HepG2 (cell line): ENCODE results near the gene MORC3. TPM values are rescaled to one million over a fixed set of nuclear protein-coding genes. Genes with fewer than 3 reads are reported as not detected.

Experiments
- BORCS8-MEF2B ChIP-seq: sonication (generic); formaldehyde crosslinking; IDR thresholded peaks from 2 replicates; pipeline ENCODE4 v1.8.0; 2022; ENCODE audit warnings: mild to moderate bottlenecking, missing genetic modification reagents
- CHD2 ChIP-seq: IDR thresholded peaks from 2 replicates; pipeline ENCODE4 v1.6.1; 2011; ENCODE audit warnings: low read depth, low read length, improper control_type of control experiment
- FOXC1 ChIP-seq: sonication (generic); formaldehyde crosslinking; IDR thresholded peaks from 2 replicates; pipeline ENCODE4 v1.8.0; 2022; ENCODE audit warnings: mild to moderate bottlenecking, missing genetic modification reagents, borderline replicate concordance
- GATAD1 ChIP-seq: IDR thresholded peaks from 2 replicates; pipeline ENCODE4 v1.6.1; 2016; ENCODE audit warnings: missing genetic modification reagents, missing compliant biosample characterization
- JUN ChIP-seq: sonication (generic); formaldehyde crosslinking; IDR thresholded peaks from 2 replicates; pipeline ENCODE4 v1.4.0; 2020; ENCODE audit warnings: mild to moderate bottlenecking, missing genetic modification reagents
- KLF15 ChIP-seq: sonication (generic); formaldehyde crosslinking; IDR thresholded peaks from 2 replicates; pipeline ENCODE4 v1.8.1; 2023; ENCODE audit warnings: borderline replicate concordance, mild to moderate bottlenecking, inconsistent platforms, missing genetic modification reagents, mixed read lengths
- NR2C2 ChIP-seq: sonication (generic); formaldehyde crosslinking; IDR thresholded peaks from 2 replicates; pipeline ENCODE4 v1.4.0; 2020; ENCODE audit warnings: missing genetic modification reagents, mild to moderate bottlenecking, moderate library complexity, borderline replicate concordance
- NRL ChIP-seq: sonication (generic); formaldehyde crosslinking; IDR thresholded peaks from 2 replicates; pipeline ENCODE4 v1.5.0; 2020; ENCODE audit warnings: missing genetic modification reagents, mild to moderate bottlenecking, moderate library complexity, borderline replicate concordance
- TBP ChIP-seq: sonication (generic); formaldehyde crosslinking; IDR thresholded peaks from 2 replicates; pipeline ENCODE4 v1.5.0; 2020; ENCODE audit warnings: missing genetic modification reagents
- ZBED4 ChIP-seq: sonication (generic); formaldehyde crosslinking; IDR thresholded peaks from 2 replicates; pipeline ENCODE4 v1.4.0; 2020; ENCODE audit warnings: missing genetic modification reagents, borderline replicate concordance
- ZNF335 ChIP-seq: sonication (generic); formaldehyde crosslinking; IDR thresholded peaks from 2 replicates; pipeline ENCODE4 v1.4.0; 2020; ENCODE audit warnings: missing genetic modification reagents
- ZNF343 ChIP-seq: sonication (generic); formaldehyde crosslinking; IDR thresholded peaks from 2 replicates; pipeline ENCODE4 v1.4.0; 2020; ENCODE audit warnings: mild to moderate bottlenecking, missing genetic modification reagents
- ZNF407 ChIP-seq: sonication (generic); formaldehyde crosslinking; IDR thresholded peaks from one replicate; pipeline ENCODE4 v1.5.1; 2020; ENCODE audit warnings: mild to moderate bottlenecking, missing genetic modification reagents; ENCODE audit errors: not compliant biosample characterization
- ZNF703 ChIP-seq: sonication (generic); formaldehyde crosslinking; IDR thresholded peaks from 2 replicates; pipeline ENCODE4 v1.5.1; 2020; ENCODE audit warnings: missing genetic modification reagents, mild to moderate bottlenecking, moderate library complexity, borderline replicate concordance
- ZNF83 ChIP-seq: sonication (generic); formaldehyde crosslinking; IDR thresholded peaks from 2 replicates; pipeline ENCODE4 v1.4.0; 2020; ENCODE audit warnings: missing genetic modification reagents, mild to moderate bottlenecking, borderline replicate concordance
- polyA plus RNA-seq, 8 experiments: library from polyadenylated mRNA; depleted of rRNA in 3 of 8; stranded (reverse) in 7 of 8; unstranded in 1 of 8; fragments of >200 nt; fragmentation: Illumina TruSeq in 4 of 8; extraction: Trizol in 4 of 8; gene quantifications; 2 replicates each; pipeline versions ENCODE4 v1.2.1 to v1.2.3, GENCODE V29; 2011 to 2016; ENCODE audit warnings: low read depth in 4 of 8, missing spikeins in 1 of 8, mixed read lengths in 1 of 8; ENCODE audit not compliant: insufficient read depth in 1 of 8
- total RNA-seq, 5 experiments: library from RNA; depleted of rRNA; stranded (reverse); fragments of >200 nt; fragmentation: Illumina TruSeq; extraction: Trizol; gene quantifications; 2 replicates each; pipeline ENCODE4 v1.2.3, GENCODE V29; 2016; ENCODE audit warnings: low read depth in 1 of 5
- TF ChIP-seq, protein P1 (sequence below): IDR thresholded peaks from 2 replicates; pipeline ENCODE4 v1.6.1; 2016; ENCODE audit warnings: mild to moderate bottlenecking, missing biosample characterization, missing genetic modification reagents

Gene MORC3
- total and polyA plus RNA-seq, 2 of the 13 experiments (the other 11 are each of a cell fraction or from before 2014, with no cell fraction given), result 12.9 to 19.5 TPM

DNA sequence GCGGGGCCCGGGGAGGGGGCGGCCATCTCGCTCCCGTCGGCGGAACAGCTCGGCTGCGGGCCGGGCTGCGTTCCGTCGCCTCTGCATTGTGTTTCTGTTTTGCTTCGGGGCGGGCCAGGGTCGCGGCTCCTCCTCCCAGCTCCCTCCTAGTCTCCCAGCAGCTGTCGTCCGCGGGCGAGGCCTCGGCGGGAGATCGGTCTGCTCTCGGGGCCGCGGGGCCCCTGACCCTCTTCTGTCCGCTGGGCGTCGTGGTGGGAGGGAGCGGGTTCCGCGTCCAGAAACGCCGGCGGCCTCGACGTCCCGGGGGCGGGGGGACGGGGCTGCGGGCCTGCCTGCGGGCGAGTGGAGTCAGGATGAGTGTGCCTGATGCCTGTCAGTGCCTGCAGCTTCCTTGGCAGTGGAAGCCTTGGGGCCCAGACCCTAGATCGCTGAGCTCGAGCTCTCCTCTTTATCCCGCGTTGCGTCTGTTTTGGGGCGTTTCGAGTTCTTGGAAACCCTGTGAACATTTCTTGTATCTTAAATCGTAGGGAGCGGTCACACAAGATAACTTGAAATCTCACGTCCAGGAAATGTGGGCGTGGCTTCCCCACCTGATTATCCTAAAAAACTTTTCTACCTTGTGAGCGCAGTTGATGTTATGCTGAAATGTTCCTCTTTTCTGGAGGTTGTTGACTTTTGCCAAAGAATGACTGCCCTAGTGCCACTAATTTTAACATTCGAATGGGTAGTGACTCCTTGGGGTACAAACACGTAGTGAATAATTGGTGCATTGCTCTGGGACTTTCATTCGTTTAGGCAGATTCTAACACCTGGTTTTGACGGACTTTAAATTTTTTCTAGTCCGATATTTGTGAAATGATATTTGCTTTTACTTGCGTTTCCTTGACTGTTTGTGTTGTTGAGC is 676 bp downstream of the MORC3 start (continued):
- peak; percentile 54 for TF ChIP-seq ZNF407 (CRISPR knock-in tag)
- TF ChIP-seq NR2C2, result no peak
- no peak; the same call in 1 of the 2 replicates for TF ChIP-seq BORCS8-MEF2B (CRISPR knock-in tag)
- TF ChIP-seq CHD2, result no peak
- no peak for TF ChIP-seq TBP
- TF ChIP-seq ZNF703, result no peak
- TF ChIP-seq NRL (CRISPR knock-in tag), result no peak
- TF ChIP-seq JUN, result no peak
- no peak for TF ChIP-seq FOXC1 (CRISPR knock-in tag)
- no peak for TF ChIP-seq ZNF83 (CRISPR knock-in tag)
- no peak for TF ChIP-seq GATAD1 (CRISPR knock-in tag)
- TF ChIP-seq ZBED4 (CRISPR knock-in tag), result no peak; the same call in 1 of the 2 replicates
- TF ChIP-seq KLF15 (CRISPR knock-in tag), result no peak
- TF ChIP-seq ZNF335 (CRISPR knock-in tag), result no peak
- TF ChIP-seq ZNF343 (CRISPR knock-in tag), result no peak
- TF ChIP-seq, protein P1, sequence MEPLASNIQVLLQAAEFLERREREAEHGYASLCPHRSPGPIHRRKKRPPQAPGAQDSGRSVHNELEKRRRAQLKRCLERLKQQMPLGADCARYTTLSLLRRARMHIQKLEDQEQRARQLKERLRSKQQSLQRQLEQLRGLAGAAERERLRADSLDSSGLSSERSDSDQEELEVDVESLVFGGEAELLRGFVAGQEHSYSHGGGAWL (CRISPR knock-in tag), result no peak
